Fibroblast of mammary gland (primary cell): ENCODE measurements around the gene DNAH8.
"Not testable (repeated sequence)": the region's sequence is repeated elsewhere in the genome, so short reads cannot be mapped to it uniquely, and the experiment has no call there.

Experiments
- DNase-seq: peaks from one replicate; pipeline ENCODE4 v3.0.0-alpha.2; 2010; ENCODE audit warnings: low read depth
- H3K4me3 ChIP-seq: 2 replicates; pipeline ENCODE4 v1.5.1; 2011; ENCODE audit warnings: low read depth, mild to moderate bottlenecking, low read length, moderate library complexity; ENCODE audit not compliant: control insufficient read depth
- CTCF ChIP-seq: conservative IDR thresholded peaks from 2 replicates; pipeline ENCODE4 v1.5.1; 2011; ENCODE audit warnings: low read depth, low read length, inconsistent platforms; ENCODE audit not compliant: control insufficient read depth, insufficient read depth

DNAH8 gene

GRCh38 chr6:38873001-38873400 is 157.9 kb downstream of the DNAH8 start:
- no peak for TF ChIP-seq CTCF
- no peak for DNase-seq
- no peak overlapping the region for H3K4me3 ChIP-seq

- not testable (repeated sequence) for H3K4me3 ChIP-seq, DNase-seq
These were observed 158.7 kb downstream of the DNAH8 start for GRCh38 chr6:38873816-38874215.

- DNase-seq = peak; percentile 21
- H3K4me3 ChIP-seq = no peak overlapping the region
- no peak for TF ChIP-seq CTCF
These were observed 161.4 kb downstream of the DNAH8 start for GRCh38 chr6:38876475-38876874.

- DNase-seq = no peak
- H3K4me3 ChIP-seq = no peak overlapping the region
- TF ChIP-seq CTCF = no peak
These were observed 162.6 kb downstream of the DNAH8 start for GRCh38 chr6:38877721-38878120.

- DNase-seq = no peak
- TF ChIP-seq CTCF = no peak
- no peak overlapping the region for H3K4me3 ChIP-seq
These were observed 167.0 kb downstream of the DNAH8 start for GRCh38 chr6:38882157-38882556.

GRCh38 chr6:38897507-38897906 is 182.4 kb downstream of the DNAH8 start:
- no peak for DNase-seq
- no peak overlapping the region for H3K4me3 ChIP-seq
- no peak for TF ChIP-seq CTCF

- H3K4me3 ChIP-seq = no peak overlapping the region
- DNase-seq = no peak
- TF ChIP-seq CTCF = no peak
These were observed 186.9 kb downstream of the DNAH8 start for GRCh38 chr6:38901802-38902522.
